ENCODE data around the gene CDC6. TPM values are rescaled to one million over a fixed set of nuclear protein-coding genes. Genes with fewer than 3 reads are reported as not detected.

CDC6 gene
- total RNA-seq, 1 experiment from 2014 or later = 567 TPM

GRCh38 chr17:40333781-40334448 is 46.2 kb downstream of the CDC6 start:
- no peak for DNase-seq
- peak; percentile 3 for TF ChIP-seq CTCF (IDR thresholded peaks at IDR 0.05; ENCODE audit: unreplicated experiment)
- H3K27ac Mint-ChIP-seq (ENCODE audit: unreplicated experiment) = no peak overlapping the region
- CTCF ChIA-PET = interaction anchor here (0.6 to 37.0 kb wide), 6 partner anchors 14 to 564 kb away, joined by 3 to 1520 read pairs (median 4); partner anchors contain the start of genes GJD3 and RARA
- H3K4me1 Mint-ChIP-seq (ENCODE audit: low read depth, unreplicated experiment) = peaks cover 54% of the 10 kb centered on the region
- no peaks in the 10 kb centered on the region for H3K9me3 Mint-ChIP-seq (ENCODE audit: low read depth, unreplicated experiment)
- H3K4me3 Mint-ChIP-seq (ENCODE audit: low read depth, unreplicated experiment) = no peak overlapping the region
- peaks cover 28% of the 10 kb centered on the region for H3K36me3 Mint-ChIP-seq (ENCODE audit: insufficient read depth, unreplicated experiment)
- BruUV-seq (replicated peaks) = no TSS peak
- no peaks in the 10 kb centered on the region for H3K27me3 Mint-ChIP-seq (ENCODE audit: unreplicated experiment)
- intact Hi-C loops (cut with micrococcal nuclease; ENCODE audit: unreplicated experiment) = no loop called here

GRCh38 chr17:40335620-40336019 is 47.9 kb downstream of the CDC6 start:
- CTCF ChIA-PET = interaction anchor here (0.5 to 37.0 kb wide), 3 partner anchors 13 to 561 kb away, joined by 3 to 1520 read pairs (median 1520); partner anchors contain the start of genes GJD3 and RARA
- Mint-ChIP-seq H3K27ac (ENCODE audit: unreplicated experiment) (no peak overlapping the region), H3K36me3 (ENCODE audit: insufficient read depth, unreplicated experiment) (peaks cover 39% of the 10 kb centered on the region), H3K9me3 (ENCODE audit: low read depth, unreplicated experiment) (no peaks in the 10 kb centered on the region), H3K27me3 (ENCODE audit: unreplicated experiment) (no peaks in the 10 kb centered on the region), H3K4me1 (ENCODE audit: low read depth, unreplicated experiment) (peaks cover 57% of the 10 kb centered on the region), H3K4me3 (ENCODE audit: low read depth, unreplicated experiment) (no peak overlapping the region)
- BruUV-seq (replicated peaks) = no TSS peak
- no peak for DNase-seq
- TF ChIP-seq CTCF (IDR thresholded peaks at IDR 0.05; ENCODE audit: unreplicated experiment) = no peak
- intact Hi-C loops (cut with micrococcal nuclease; ENCODE audit: unreplicated experiment) = no loop called here

GRCh38 chr17:40337351-40337750 is 49.7 kb downstream of the CDC6 start:
- H3K4me3 Mint-ChIP-seq (ENCODE audit: low read depth, unreplicated experiment) = no peak overlapping the region
- peaks cover 48% of the 10 kb centered on the region for H3K4me1 Mint-ChIP-seq (ENCODE audit: low read depth, unreplicated experiment)
- no peak for DNase-seq
- no peaks in the 10 kb centered on the region for H3K9me3 Mint-ChIP-seq (ENCODE audit: low read depth, unreplicated experiment)
- no TSS peak for BruUV-seq (replicated peaks)
- TF ChIP-seq CTCF (IDR thresholded peaks at IDR 0.05; ENCODE audit: unreplicated experiment) = no peak
- intact Hi-C loops (cut with micrococcal nuclease; ENCODE audit: unreplicated experiment) = no loop called here
- H3K36me3 Mint-ChIP-seq (ENCODE audit: insufficient read depth, unreplicated experiment) = peaks cover 41% of the 10 kb centered on the region
- H3K27me3 Mint-ChIP-seq (ENCODE audit: unreplicated experiment) = no peaks in the 10 kb centered on the region
- CTCF ChIA-PET = interaction anchor here (0.5 to 37.0 kb wide), 3 partner anchors 11 to 1497 kb away, joined by 6 to 1520 read pairs (median 1520); partner anchors contain the start of genes GJD3 and RARA
- no peak overlapping the region for H3K27ac Mint-ChIP-seq (ENCODE audit: unreplicated experiment)

DNA sequence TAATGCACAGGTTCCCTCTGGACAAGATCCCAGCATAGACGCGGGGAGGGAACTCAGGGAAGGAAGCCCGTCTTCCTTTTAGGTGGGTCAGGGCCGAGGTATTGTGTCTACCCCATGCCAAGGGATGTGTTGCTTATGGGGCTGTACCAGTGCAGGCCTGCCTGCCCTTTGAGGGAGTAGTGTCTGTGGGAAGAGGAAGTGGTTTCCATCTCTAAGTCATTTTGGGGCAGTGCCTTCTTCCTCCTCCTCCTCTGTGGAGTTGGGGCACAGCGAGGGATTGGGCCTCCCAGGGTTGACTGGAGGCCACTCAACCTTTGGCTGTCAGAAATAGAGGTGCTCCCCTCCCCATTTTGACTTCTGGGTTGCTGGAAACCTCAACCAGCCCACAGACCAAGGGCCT is 50.4 kb downstream of the CDC6 start:
- no TSS peak for BruUV-seq (replicated peaks)
- Mint-ChIP-seq H3K27me3 (ENCODE audit: unreplicated experiment) (no peaks in the 10 kb centered on the region), H3K4me1 (ENCODE audit: low read depth, unreplicated experiment) (peaks cover 44% of the 10 kb centered on the region), H3K9me3 (ENCODE audit: low read depth, unreplicated experiment) (no peaks in the 10 kb centered on the region), H3K27ac (ENCODE audit: unreplicated experiment) (no peak overlapping the region), H3K36me3 (ENCODE audit: insufficient read depth, unreplicated experiment) (peaks cover 41% of the 10 kb centered on the region), H3K4me3 (ENCODE audit: low read depth, unreplicated experiment) (no peak overlapping the region)
- DNase-seq = no peak
- CTCF ChIA-PET = interaction anchor here (0.7 to 37.0 kb wide), 2 partner anchors 19 to 1258 kb away, joined by 5 to 1520 read pairs; partner anchors contain the start of gene RARA
- no peak for TF ChIP-seq CTCF (IDR thresholded peaks at IDR 0.05; ENCODE audit: unreplicated experiment)
- intact Hi-C loops (cut with micrococcal nuclease; ENCODE audit: unreplicated experiment) = no loop called here
